Suppressor macrophage treated with lipopolysaccharide for 1 hour (primary cell): Measurements from ENCODE around the gene ZC3H11A.
A peak's percentile ranks its signal among the peaks of the same experiment; 100 is the strongest.
"Not testable (repeated sequence)": the region's sequence is repeated elsewhere in the genome, so short reads cannot be mapped to it uniquely, and the experiment has no call there.

Experiments
- DNase-seq, 3 donors: peaks; one replicate each; pipeline ENCODE4 v3.0.0-alpha.2; 2020 to 2022

Gene ZC3H11A

DNA sequence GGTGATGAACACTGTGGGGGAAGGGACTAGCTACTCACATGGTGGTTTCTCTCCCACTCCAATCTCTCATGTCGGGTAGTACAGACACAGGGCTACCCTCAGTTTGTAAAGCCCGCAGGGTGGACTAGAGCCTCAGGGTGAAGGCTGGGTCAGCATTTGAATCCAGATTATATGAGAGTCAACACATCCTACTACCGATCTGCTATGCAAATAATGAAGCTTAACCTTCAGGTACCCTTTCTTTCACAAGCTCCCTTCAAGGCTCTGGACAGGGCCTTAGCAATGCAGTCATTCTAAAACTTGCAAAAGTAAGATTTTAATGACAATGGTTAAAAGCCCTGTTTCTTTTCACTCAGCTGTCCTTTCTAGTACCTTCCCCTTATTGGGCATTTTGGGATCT lies 5.5 kb upstream of the ZC3H11A start:
- DNase-seq: no peak

DNA sequence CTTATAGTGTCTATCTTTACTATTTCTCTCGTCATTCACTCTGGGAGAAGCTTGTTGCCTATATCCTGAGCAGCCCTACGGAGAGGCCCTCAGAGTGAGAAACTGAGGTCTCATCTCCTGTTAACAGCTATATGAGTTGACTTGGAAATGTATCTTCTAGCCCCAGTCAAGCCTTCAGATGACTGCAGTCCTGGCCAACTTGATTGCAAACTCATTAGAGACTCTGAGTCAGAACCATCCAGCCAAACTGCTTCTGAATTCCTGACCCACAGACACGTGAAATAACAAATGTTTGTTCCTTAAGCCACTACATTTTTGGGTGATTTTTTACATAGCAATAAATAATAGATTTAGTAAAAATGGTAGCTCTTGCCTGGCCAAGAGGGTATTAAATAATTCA lies 3.9 kb upstream of the ZC3H11A start:
- DNase-seq: no peak

DNA sequence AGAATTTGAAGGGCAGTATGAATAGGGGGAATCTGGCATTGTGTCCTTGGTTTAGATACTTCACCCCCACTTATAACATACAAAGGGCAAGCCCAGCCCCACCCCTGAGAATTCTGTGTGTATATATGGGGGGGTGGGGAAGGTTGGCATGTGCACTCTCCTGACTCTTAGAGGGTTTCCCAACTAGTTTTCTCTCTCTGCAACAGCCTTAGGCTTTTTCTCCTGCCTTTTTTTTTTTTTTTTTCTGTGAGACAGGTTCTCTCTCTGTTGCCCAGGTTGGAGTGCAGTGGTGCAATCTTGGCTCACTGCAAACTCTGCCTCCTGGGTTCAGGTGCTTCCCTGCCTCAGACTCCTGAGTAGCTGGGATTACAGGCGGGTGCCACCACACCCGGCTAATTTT lies 2.9 kb upstream of the ZC3H11A start:
- DNase-seq: no peak

DNA sequence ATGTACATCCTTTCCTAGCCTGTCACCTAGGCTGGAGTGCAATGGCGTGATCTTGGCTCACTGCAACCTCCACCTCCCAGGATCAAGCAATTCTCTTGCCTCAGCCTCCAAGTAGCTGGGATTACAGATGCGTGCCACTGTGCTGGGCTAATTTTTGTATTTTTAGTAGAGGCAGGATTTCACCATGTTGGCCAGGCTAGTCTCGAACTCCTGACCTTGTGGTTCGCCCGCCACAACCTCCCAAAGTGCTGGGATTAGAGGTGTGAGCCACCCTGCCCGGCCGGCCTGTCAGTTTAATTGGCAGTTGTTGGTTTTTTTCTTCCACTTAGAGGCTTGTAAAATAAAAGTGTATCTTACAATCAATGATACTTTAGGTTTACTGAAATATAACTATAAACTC lies 1.9 kb upstream of the ZC3H11A start:
- DNase-seq: not testable (repeated sequence)

DNA sequence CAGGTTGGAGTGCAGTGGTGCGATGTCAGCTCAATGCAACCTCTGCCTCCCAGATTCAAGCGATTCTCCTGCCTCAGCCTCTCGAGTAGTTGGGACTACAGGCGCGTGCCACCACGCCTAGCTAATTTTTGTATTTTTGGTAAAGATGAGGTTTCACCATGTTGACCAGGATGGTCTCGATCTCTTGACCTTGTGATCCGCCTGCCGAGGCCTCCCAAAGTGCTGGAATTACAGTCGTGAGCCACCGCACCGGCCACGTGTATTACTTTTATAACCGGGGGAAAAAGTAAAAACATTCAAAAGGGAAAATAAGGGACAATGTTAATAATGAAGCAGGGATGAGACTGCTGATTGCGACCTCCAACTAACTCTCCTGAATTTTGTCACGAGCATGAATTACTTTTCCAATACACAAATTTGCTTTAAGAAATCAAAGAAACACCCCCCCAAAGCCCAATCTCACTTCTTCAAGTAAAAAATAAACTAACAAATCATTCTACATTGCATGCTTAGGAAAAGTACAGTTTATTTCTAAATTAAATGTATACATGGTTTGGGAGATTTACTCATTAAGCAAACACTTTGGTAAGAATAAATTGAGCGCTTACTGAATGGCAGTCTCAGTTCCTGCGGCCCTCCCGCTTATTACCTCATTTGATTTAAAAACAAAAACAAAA lies 521 bp upstream of the ZC3H11A start:
- no peak for DNase-seq

DNA sequence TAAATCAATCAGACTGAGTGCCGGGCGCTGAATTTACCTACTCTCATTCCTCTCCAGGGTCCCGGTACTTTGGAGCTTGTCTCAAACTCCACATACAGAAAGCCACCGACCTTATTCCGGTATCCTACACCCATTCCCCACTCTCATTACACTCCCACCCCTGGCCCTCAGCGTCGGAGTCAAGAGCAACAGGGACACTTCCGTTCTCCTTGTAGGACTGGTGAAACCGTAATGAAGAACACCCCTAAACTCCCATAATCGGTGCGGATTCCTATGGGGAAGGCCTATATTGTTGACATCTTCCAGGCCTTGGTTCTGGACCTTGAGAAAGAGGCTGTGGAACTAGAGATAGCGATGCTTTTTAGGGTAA lies 798 bp downstream of the ZC3H11A start:
- DNase-seq: peak; percentile 52 to 67 (median 63)

DNA sequence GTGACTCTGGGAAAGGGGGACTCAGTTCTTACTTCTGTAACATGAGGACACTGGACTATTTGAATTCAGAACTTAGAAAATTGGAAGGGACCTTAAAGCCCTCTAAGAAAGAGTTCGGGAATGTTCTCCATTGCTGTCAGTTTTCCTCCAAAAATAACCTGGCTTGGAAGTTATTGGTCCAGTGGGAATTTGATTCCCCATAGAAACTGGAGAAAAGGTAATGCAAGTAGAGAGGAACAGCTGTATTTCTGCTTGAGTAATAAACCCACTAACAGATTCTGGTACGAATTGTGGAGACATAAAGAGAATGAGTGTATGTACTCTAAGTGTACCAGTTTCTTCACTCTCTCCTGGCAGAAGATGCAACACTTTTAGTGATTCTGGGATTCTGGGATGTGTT lies 1.8 kb downstream of the ZC3H11A start:
- DNase-seq: no peak

DNA sequence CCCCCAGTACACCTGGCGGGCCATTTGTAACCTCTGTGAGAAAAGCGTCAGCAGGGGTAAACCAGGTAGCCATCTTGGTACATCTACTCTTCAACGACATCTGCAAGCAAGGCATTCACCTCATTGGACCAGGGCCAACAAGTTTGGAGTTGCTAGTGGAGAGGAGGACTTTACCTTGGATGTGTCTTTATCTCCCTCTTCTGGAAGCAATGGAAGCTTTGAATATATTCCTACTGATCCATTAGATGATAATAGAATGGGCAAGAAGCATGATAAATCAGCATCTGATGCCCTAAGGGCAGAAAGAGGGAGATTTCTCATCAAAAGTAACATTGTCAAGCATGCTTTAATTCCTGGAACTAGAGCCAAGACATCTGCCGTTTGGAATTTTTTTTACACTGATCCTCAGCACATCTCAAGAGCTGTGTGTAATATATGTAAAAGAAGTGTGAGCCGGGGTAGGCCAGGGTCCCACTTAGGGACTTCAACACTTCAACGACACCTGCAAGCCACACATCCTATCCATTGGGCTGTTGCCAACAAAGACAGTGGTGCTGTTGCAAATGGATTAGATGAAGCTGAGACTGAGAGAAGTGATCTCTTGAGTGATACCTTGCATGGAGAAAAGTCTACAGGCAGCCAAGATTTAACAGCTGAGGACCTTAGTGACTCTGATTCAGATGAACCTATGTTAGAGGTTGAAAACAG lies 2.7 kb downstream of the ZC3H11A start:
- DNase-seq: no peak

DNA sequence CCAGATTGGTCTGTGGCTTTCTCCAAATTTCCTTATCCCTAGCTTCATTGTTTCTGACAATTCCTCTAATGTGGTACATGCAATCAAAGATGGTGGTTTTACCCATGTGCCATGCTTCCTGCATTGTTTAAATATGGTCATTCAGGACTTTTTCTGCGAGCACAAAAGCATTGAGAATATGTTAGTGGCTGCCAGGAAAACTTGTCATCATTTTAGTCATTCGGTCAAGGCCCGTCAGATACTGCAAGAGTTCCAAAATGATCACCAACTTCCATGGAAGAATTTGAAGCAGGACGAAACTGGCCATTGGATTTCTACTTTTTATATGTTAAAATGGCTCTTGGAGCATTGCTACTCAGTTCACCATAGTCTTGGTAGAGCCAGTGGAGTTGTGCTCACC lies 3.7 kb downstream of the ZC3H11A start:
- no peak for DNase-seq

DNA sequence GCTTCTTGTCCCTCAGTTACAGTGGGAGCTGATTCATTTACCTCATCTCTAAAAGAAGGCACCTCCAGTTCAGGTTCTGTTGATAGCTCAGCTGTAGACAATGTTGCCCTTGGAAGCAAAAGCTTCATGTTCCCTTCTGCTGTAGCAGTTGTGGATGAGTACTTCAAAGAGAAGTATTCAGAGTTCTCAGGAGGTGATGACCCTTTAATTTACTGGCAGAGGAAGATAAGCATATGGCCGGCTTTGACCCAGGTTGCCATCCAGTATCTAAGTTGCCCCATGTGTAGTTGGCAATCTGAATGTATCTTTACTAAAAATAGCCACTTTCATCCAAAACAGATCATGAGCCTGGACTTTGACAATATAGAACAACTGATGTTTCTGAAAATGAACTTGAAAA lies 4.5 kb downstream of the ZC3H11A start:
- no peak for DNase-seq

DNA sequence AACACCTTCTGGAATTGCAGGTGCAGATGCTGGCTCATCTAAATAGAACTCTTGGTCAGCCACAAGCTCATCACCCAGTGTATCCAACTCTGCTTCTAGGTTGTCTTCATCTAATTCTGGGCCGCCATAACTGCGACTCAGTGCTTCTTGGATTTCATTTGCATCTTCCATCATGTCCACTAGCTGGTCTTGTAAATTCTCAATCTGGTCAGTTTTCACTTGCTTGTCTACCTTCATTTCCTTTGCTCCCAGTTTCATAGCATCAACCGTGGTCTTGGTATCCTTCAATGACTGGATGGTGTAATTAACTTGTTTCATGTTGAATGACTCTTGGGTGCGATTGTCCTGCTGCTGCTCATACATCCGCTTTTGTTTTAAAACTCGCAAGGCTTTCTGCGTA lies 10.3 kb downstream of the ZC3H11A start:
- no peak for DNase-seq

DNA sequence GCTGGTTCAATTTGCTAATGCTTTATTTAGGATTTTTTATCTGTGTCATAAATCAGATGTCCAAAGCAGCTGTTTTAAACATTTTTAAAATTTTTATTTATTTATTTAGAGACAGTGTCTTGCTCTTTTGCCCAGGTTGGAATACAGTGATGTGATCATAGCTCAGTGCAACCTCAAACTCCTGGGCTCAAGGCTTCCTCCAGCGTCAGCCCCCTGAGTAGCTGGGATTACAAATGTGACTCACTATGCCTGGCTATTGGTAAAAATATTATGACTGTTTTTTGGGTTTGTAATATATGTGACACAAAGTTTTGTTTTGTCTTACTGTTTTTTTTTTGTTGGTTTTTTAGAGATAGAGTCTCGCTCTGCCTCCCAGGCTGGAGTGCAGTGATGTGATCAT lies 11.8 kb downstream of the ZC3H11A start:
- no peak for DNase-seq

DNA sequence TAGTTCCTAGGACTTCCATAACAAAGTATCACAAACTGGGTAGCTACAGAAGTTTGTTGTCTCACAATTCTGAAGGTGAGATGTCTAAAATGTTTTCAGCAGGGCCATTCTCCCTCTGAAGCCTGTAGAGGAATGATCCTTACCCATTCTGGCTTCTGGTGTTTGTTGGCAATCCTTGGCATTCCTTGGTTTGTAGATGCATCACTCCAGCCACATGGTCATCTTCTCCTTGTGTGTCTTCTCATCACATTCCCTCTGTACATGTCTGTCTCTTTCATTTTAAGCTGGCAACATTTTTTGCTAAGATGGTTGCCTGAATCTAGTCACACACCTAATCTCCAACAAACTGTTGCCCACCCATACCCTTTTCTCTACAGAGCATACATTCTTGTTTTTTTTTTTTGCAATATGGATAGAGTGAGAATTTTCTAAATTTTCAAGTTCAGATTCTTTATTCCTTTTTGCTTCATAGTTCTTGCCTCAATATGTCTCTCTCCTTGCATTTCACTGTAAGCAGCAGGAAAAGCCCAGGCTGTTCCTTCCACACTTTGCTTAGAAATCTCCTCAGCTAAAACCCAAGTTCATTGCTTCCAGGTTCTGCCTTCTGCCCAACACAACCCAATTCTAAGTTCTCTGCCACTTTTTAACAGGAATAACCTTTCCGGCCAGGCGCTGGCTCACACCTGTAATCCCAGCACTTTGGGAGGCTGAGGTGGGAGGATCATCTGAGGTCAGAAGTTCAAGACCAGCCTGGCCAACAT lies 18.3 kb downstream of the ZC3H11A start:
- DNase-seq: no peak

DNA sequence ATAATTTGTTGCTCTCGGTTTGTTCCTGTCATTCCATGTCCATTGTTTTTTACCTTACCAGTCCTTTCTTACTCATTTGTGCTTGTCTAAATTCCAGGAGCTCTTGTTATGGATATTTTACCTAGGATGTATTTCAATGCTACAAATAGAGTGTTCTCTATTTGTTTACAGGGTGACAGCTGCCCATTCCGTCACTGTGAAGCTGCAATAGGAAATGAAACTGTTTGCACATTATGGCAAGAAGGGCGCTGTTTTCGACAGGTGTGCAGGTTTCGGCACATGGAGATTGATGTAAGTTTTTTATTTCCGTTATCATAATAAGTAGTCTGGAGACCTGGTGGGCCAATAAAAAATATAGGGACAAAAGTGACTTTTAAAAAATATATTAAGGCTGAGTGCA lies 23.0 kb downstream of the ZC3H11A start:
- no peak for DNase-seq

DNA sequence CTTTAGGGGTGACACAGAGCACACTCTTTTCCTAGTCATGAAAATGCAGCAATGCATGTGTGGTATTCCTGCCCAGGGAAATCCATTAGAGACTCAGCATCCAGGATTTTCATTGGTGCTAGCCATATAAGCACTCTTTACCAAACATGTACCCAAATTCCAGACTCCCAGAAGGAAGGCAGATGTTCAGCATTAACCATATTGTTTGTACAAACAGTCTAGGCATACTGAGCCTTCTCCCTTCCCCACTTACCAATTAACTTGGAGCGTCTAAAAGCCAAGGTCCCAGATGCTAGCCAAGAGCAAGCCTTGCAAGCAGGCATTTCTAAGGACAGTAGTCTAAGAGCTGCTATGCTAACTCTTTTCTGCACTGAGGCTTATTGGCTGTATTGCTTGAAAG lies 27.9 kb downstream of the ZC3H11A start:
- DNase-seq: no peak

DNA sequence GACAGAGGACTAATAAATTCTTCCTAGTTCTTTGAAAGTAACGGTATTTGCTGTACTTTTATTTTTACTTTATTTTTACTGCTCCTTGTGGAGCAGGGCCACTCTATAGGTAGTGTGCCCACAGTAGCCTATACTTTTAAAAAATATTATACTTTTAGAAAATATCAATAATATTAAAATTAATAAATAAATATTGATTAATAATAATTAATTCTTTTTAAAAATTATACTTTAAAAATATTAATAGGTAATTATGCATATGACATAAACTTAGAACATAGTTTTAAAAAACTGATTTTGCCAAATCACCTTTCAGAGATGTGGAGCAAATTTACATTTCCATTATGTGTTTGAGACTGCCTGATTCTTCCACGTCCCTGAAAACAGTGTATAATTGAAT lies 30.8 kb downstream of the ZC3H11A start:
- DNase-seq: no peak

DNA sequence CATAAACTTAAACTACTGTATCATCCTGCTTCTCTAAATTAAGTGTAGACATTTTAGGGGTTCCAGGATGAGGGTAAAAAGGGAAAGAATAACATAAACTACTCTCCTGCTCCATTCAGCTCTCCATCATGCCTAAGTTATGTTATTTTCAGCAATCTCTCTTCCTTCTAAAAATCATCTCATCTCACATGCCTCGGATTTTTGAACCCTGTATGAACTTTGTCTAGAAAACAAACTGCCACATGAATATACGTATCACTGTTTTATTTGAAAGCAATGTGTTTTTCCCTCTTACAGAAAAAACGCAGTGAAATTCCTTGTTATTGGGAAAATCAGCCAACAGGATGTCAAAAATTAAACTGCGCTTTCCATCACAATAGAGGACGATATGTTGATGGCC lies 32.6 kb downstream of the ZC3H11A start:
- no peak for DNase-seq

DNA sequence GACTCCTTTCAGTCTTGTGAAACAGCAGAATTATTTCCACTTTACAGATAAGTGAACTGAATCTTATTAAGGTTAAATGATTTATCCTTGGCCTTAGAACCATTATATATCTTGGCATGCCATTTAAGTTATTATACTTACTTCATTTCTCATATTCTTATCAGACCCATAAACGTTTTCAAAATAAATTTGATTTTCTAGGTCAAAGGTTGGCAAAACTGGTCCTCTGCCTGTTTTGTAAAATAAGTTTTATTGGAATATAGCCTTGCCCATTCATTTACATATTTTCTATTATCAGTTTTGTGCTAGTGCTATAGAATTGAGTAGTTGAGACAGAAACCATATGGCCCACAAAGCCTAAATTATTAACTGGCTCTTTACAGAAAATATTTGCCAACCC lies 33.1 kb downstream of the ZC3H11A start:
- DNase-seq: no peak

DNA sequence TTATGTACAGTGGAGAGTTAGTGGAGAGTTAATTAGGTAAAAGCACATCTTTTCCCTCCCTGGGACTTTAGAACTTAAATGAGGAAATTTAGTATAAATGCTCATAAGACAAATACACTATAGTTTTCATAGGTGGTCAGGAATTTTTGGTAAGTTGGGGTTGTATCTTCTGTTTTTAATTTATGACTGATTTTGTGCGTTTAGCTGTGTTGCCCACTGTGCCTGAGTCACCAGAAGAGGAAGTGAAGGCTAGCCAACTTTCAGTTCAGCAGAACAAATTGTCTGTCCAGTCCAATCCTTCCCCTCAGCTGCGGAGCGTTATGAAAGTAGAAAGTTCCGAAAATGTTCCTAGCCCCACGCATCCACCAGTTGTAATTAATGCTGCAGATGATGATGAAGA lies 33.8 kb downstream of the ZC3H11A start:
- peak; percentile 42 to 76 (median 65) for DNase-seq

DNA sequence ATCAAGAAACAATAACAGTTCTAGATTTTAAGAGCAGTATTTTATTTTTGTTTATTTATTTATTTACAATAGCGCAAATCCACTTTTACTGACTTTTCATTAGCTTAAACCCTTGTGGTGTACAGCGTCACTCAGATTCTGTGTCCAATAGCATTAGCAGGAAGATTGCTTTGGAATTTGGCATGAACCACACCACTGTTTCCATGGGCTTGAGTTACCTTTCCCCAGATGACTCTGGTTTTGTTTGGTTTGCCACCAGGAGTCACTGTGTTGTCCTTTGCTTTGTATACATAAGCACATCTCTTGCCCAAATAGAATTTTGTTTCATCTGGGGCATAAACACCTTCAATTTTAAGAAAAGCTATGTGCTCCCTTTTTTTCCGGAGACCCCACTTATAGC lies 40.1 kb downstream of the ZC3H11A start:
- peak in 1 of 3 donors; percentile 16 for DNase-seq

DNA sequence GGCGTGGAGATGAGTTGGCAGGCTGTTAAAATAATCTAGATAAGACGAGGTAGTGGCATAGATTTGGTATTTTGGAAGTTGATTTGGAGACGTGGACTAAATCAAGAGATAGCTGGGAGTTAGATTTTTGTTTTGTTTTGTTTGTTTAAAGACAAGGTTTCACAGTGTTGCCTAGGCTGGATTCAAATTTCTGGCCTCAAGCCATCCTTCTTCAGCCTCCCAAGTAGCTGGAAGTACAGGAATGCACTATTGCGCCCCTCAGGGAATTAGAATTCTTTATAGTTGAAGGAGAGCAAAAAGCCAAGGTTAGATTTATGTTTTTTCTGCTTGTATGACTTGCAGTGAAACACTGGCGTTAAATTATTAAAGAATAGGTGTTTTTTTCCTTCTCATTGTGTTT lies 43.7 kb downstream of the ZC3H11A start:
- peak in 1 of 3 donors; percentile 13 for DNase-seq

DNA sequence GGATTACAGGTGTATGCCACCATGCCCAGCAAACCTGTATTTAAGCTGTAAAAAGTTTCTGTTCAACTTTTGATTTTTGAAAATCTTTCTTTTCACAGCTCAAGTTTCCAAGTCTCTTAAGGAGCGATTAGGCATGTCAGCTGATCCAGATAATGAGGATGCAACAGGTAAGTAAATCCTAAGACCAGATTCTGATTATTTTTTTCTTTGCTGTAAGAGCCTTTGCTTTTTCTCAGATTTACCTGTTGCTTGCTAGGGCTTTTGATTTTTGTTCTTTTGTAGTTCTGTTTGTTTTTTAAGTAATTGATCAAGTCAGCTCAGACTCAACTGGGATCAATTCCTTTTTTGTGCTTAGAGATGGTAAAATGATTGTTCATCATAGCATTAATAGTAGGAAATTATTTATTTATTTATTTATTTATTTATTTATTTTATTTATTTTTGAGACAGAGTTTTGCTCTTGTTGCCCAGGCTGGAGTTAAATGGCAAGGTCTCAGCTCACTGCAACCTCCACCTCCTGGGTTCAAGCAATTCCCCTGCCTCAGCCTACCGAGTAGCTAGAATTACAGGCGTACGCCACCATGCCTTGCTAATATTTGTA lies 44.9 kb downstream of the ZC3H11A start:
- peak in 1 of 3 donors; percentile 14 for DNase-seq

DNA sequence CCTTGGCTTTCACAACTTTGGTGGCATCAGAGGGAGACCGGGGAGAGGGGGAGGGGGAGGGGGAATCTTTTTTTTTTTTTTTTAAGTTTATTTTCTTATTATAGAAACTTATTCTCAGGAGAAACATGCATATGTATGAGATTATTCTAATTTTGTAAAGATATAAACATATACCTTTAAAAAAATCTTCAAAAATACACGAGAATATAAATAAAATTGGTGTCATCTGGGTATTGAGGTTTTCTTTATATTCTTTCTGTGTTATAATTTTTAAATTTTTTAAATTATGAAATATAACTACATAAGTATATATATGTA lies 47.1 kb downstream of the ZC3H11A start:
- no peak for DNase-seq

DNA sequence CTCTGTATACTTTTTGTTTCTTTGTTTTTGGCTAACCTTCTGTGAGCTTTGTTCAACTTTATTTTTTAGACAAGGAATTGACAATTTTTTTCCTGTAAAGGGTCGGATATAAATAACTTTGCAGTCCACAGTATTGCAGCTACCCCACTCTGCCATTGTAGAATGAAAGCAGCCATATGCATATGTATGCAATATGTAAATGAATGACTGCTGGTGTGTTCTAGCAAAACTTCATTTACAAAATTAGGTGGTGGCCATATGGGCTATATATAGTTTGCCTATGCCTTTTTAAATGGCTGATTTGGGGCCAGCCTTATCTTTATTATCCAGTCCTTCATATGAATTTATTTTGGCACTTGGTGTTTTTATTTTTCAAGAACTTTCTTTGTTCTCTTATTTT lies 48.0 kb downstream of the ZC3H11A start:
- no peak for DNase-seq
